Endothelial cell of umbilical vein (primary cell): ENCODE data around the gene FRS2. TPM values are rescaled to one million over a fixed set of nuclear protein-coding genes. Genes with fewer than 3 reads are reported as not detected.

ENCODE experiments used
- BruUV-seq: library from RNA; stranded (reverse); fragments of 400-500 nt; replicated peaks from 2 replicates; lab custom pipeline; 2021; lab: Mats Ljungman, UMichigan
- CTCF ChIA-PET: fragments of 300-600, 350-600 bp; sonication (Branson Sonifier 250); formaldehyde crosslinking; loops from one replicate; lab custom pipeline; 2021; ENCODE audit warnings: antibody characterized with exemption, inconsistent platforms; lab: Charles Lee
- POLR2A ChIA-PET: fragments of 300-600, 350-600 bp; sonication (Branson Sonifier 250); formaldehyde crosslinking; loops from one replicate; lab custom pipeline; 2021; ENCODE audit warnings: antibody characterized with exemption, inconsistent platforms; lab: Charles Lee
- DNase-seq: peaks from one replicate; pipeline ENCODE4 v3.0.0-alpha.2; 2011; ENCODE audit warnings: low read depth, low spot score
- FAIRE-seq: peaks from 2 replicates; lab custom pipeline; 2011; peaks lifted over from hg19 to GRCh38; lab: Jason Lieb, UNC
- H2AFZ ChIP-seq: 2 replicates; pipeline ENCODE4 v1.6.0; 2012; ENCODE audit warnings: low read depth, low read length, control low read depth, inconsistent platforms
- H3K27ac ChIP-seq: 2 replicates; pipeline ENCODE4 v1.5.1; 2011; ENCODE audit warnings: low read depth, mild to moderate bottlenecking, control low read depth, low read length, moderate library complexity; ENCODE audit not compliant: insufficient read depth
- H3K27me3 ChIP-seq, 2 experiments: 2 replicates each; pipeline versions ENCODE4 v1.6.0 to v1.6.1; 2011; ENCODE audit warnings: low read length in 2 of 2, mixed read lengths in 1 of 2; ENCODE audit not compliant: control insufficient read depth in 2 of 2, insufficient read depth in 2 of 2
- H3K36me3 ChIP-seq, 2 experiments: 2 replicates in 1 of 2; 3 replicates in 1 of 2; pipeline ENCODE4 v1.5.1; 2011; ENCODE audit warnings: low read length in 2 of 2, mild to moderate bottlenecking in 1 of 2, moderate library complexity in 1 of 2; ENCODE audit not compliant: control insufficient read depth in 2 of 2, insufficient read depth in 2 of 2; ENCODE audit errors: extremely low read depth in 1 of 2
- H3K4me1 ChIP-seq: 3 replicates; pipeline ENCODE4 v1.5.1; 2011; ENCODE audit warnings: mild to moderate bottlenecking, low read length; ENCODE audit not compliant: control insufficient read depth, insufficient read depth; ENCODE audit errors: extremely low read depth
- H3K4me2 ChIP-seq: 2 replicates; pipeline ENCODE4 v1.6.1; 2011; ENCODE audit warnings: low read length, control low read depth, mixed read lengths; ENCODE audit not compliant: insufficient read depth
- H3K4me3 ChIP-seq, 3 experiments: fragments of 200-600 bp in 1 of 3; sonication (generic), shearing (Covaris generic) in 1 of 3; replicated peaks in 1 of 3; 2 replicates each; pipeline ENCODE4 v1.5.1; 2011 to 2016; ENCODE audit warnings: control low read depth in 3 of 3, low read length in 3 of 3, mild to moderate bottlenecking in 2 of 3, inconsistent platforms in 1 of 3, low read depth in 1 of 3, moderate library complexity in 1 of 3; ENCODE audit not compliant: insufficient read depth in 1 of 3
- H3K79me2 ChIP-seq: 2 replicates; pipeline ENCODE4 v1.6.0; 2012; ENCODE audit warnings: low read length, inconsistent platforms; ENCODE audit not compliant: control insufficient read depth, insufficient read depth
- H3K9ac ChIP-seq: replicated peaks from 2 replicates; pipeline ENCODE3; 2011; ENCODE audit warnings: low read length, control low read depth; ENCODE audit not compliant: insufficient read depth; ENCODE audit errors: extremely low read depth
- H3K9me1 ChIP-seq: replicated peaks from 3 replicates; pipeline ENCODE4 v1.6.0; 2011; ENCODE audit warnings: mild to moderate bottlenecking, low read length; ENCODE audit not compliant: control insufficient read depth, insufficient read depth; ENCODE audit errors: extremely low read depth
- H3K9me3 ChIP-seq: replicated peaks from 2 replicates; pipeline ENCODE4 v1.5.1; 2012; ENCODE audit warnings: low read length, inconsistent platforms; ENCODE audit not compliant: control insufficient read depth, insufficient read depth
- H4K20me1 ChIP-seq: replicated peaks from 2 replicates; pipeline ENCODE3; 2011; ENCODE audit warnings: mild to moderate bottlenecking, low read length; ENCODE audit not compliant: control insufficient read depth, insufficient read depth; ENCODE audit errors: extremely low read depth
- EZH2 ChIP-seq: IDR thresholded peaks from 2 replicates; pipeline ENCODE4 v1.6.1; 2012; ENCODE audit warnings: borderline replicate concordance, low read depth, mild to moderate bottlenecking, moderate library complexity, low read length, inconsistent platforms; ENCODE audit not compliant: severe bottlenecking
- GATA2 ChIP-seq: IDR thresholded peaks from 2 replicates; pipeline ENCODE4 v1.7.0; 2011; ENCODE audit warnings: low read depth, mild to moderate bottlenecking, moderate library complexity, mixed read lengths, low read length; ENCODE audit not compliant: insufficient read length, insufficient read depth
- POLR2AphosphoS5 ChIP-seq: IDR thresholded peaks from 2 replicates; pipeline ENCODE4 v1.6.1; 2012; ENCODE audit warnings: low read depth, mild to moderate bottlenecking, control low read depth, low read length, moderate library complexity; ENCODE audit not compliant: insufficient read depth
- dilution Hi-C: fragments of 300-500 bp; cut with MboI; formaldehyde crosslinking; loops from one replicate; pipeline ENCODE4 v1.15.0; 2019; ENCODE audit warnings: low sequenced_read_pairs; ENCODE audit not compliant: extremely low pct_ligation_motif_present
- intact Hi-C: fragments of 100-400 bp; cut with micrococcal nuclease; formaldehyde crosslinking; loops from one replicate; pipeline ENCODE4 v1.10.0; 2022
- polyA plus RNA-seq, 4 experiments: library from polyadenylated mRNA; depleted of rRNA in 3 of 4; stranded (reverse) in 3 of 4; unstranded in 1 of 4; fragments of >200 nt; gene quantifications; 2 replicates each; pipeline versions ENCODE4 v1.2.1 to v1.2.3, GENCODE V29; 2011 to 2012; ENCODE audit warnings: missing spikeins in 1 of 4
- total RNA-seq: library from RNA; stranded (reverse); gene quantifications from 2 replicates; pipeline ENCODE4 v1.2.3, GENCODE V29; 2021
- TF ChIP-seq, protein P1 (sequence below), 2 donors: IDR thresholded peaks; 1 replicate in 1 of 2; 2 replicates in 1 of 2; pipeline ENCODE4 v1.5.1; 2011; ENCODE audit warnings: low read length in 2 of 2, mild to moderate bottlenecking in 2 of 2, moderate library complexity in 2 of 2, control low read depth in 1 of 2, inconsistent platforms in 1 of 2, low read depth in 1 of 2; ENCODE audit not compliant: insufficient read depth in 1 of 2; ENCODE audit errors: extremely low read depth in 1 of 2
- TF ChIP-seq, protein P2 (sequence below): IDR thresholded peaks from 2 replicates; pipeline ENCODE4 v1.6.1; 2011; ENCODE audit not compliant: insufficient read depth, insufficient read length

FRS2 gene
- total and polyA plus RNA-seq, 2 donors (not counting 3 experiments of a cell fraction or from before 2014, with no cell fraction given), result 6.3 to 15.5 TPM

DNA sequence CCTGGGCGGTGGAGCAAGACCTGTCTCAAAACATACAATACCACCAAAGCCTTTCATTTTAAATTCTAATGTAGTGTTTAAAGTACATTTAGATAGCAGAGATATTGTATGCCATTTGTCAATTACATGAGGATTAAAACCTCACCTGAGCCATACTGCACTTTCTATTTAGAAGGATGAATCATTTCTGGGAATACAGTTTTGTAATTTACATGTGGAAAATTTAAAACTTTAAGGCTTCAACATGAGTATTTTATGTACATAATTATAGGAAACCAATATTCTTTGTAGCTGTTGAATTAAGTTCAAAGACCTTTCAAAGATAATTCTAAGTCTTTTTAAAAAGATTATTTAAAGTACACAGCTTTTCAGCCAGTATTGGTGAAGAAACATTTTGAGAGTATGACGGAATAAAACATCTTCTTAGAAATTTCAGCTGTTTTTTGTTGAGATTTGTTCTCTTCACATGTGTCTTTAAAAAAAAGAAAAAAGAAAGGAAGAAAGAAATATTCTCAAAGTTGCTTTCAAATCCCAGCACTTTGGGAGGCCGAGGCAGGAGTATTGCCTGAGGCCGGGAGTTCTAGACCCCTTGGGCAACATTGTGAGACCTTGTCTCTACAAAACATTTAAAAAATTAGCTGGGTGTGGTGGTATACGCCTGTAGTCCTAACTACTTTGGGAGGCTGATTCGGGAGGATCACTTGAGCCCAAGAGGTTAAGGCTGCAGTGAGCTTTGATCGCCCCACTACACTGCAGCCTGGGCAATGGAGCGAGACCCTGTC, 80.6 kb downstream of the FRS2 start:
- ChIA-PET CTCF (interaction anchor here (0.6 to 4.6 kb wide), 5 partner anchors 8 to 194 kb away, joined by 3 to 22 read pairs (median 3); no protein-coding TSS in a partner anchor), POLR2A (no interaction called here)

More for the DNA sequence above, 80.6 kb downstream of the FRS2 start:
- Histone ChIP-seq H4K20me1 (no peaks in the 10 kb centered on the region), H3K9me3 (no peaks in the 10 kb centered on the region), H3K27me3 (no peaks in the 10 kb centered on the region), H3K9me1 (no peaks in the 10 kb centered on the region), H2AFZ (no peak overlapping the region), H3K36me3 (no peaks in the 10 kb centered on the region), H3K4me1 (no peaks in the 10 kb centered on the region), H3K9ac (no peak overlapping the region), H3K4me3 (no peak overlapping the region), H3K27ac (no peak overlapping the region), H3K4me2 (no peak overlapping the region), H3K79me2 (no peaks in the 10 kb centered on the region)
- FAIRE-seq (no peak), DNase-seq (no peak)
- intact Hi-C loops (no loop called here), dilution Hi-C loops (no loop called here)
- BruUV-seq, result no TSS peak
- TF ChIP-seq, protein P1, sequence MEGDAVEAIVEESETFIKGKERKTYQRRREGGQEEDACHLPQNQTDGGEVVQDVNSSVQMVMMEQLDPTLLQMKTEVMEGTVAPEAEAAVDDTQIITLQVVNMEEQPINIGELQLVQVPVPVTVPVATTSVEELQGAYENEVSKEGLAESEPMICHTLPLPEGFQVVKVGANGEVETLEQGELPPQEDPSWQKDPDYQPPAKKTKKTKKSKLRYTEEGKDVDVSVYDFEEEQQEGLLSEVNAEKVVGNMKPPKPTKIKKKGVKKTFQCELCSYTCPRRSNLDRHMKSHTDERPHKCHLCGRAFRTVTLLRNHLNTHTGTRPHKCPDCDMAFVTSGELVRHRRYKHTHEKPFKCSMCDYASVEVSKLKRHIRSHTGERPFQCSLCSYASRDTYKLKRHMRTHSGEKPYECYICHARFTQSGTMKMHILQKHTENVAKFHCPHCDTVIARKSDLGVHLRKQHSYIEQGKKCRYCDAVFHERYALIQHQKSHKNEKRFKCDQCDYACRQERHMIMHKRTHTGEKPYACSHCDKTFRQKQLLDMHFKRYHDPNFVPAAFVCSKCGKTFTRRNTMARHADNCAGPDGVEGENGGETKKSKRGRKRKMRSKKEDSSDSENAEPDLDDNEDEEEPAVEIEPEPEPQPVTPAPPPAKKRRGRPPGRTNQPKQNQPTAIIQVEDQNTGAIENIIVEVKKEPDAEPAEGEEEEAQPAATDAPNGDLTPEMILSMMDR (IDR thresholded peaks at IDR 0.05; ENCODE audit: extremely low read depth in 1 of 2, insufficient read depth in 1 of 2, low read depth in 1 of 2, low read length in 2 of 2), result no peak
- TF ChIP-seq GATA2 (no peak), EZH2 (no peak), POLR2AphosphoS5 (no peak)
- TF ChIP-seq, protein P2, sequence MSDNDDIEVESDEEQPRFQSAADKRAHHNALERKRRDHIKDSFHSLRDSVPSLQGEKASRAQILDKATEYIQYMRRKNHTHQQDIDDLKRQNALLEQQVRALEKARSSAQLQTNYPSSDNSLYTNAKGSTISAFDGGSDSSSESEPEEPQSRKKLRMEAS, result no peak
